Measurements from ENCODE around the gene BRAT1. TPM values are rescaled to one million over a fixed set of nuclear protein-coding genes. Genes with fewer than 3 reads are reported as not detected.

The BRAT1 gene
- total and polyA plus RNA-seq, 2 experiments from 2014 or later: 19.2 to 45.0 TPM

DNA sequence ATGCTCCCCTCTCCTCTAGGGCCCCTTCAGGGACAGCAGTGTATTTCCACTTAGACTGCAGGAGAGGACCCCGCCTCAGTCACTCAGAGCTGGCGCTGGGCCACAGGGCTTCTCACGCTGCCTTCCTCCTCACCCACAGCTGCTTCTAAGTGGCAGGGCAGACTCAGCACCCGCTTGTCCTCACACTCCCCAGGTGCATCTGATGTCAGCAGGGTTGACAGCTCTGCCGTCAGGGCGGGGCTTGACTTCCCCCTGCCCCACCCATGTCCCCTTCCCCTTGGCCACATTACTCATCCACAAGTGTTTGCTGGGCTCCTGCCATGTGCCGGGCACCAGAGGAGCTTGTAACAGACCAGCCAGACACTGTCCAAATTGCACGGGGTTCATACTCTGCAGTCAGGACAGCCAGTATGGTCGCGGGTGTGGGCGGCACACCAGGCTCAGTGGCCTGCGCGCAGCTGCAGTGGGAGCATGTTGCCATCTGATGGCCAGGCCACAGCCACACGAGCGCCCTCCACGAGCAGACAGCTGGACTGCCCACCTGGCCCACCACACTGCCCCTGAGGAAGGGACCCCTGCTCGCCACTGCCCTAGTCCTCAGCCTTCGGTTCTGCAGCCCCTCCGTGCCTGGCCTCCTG lies 47.2 kb upstream of the BRAT1 start:
- H3K79me2 ChIP-seq: no peaks in the 10 kb centered on the region
- H4K20me1 ChIP-seq (ENCODE audit: insufficient read depth, poor library complexity, severe bottlenecking): no peaks in the 10 kb centered on the region
- DNase-seq (ENCODE audit: low spot score): no peak
- WGBS (ENCODE audit: low lambda C conversion rate, missing lambda C conversion rate): 94% methylated on average over 19 of the region's 19 CpGs
- peaks cover 5% of the 10 kb centered on the region for H3K4me1 ChIP-seq (ENCODE audit: insufficient read depth)
- H3K9me3 ChIP-seq (ENCODE audit: low read depth): no peaks in the 10 kb centered on the region
- H3K27ac ChIP-seq: no peak overlapping the region
- no peak overlapping the region for H2AFZ ChIP-seq
- no peak for TF ChIP-seq EZH2 (IDR thresholded peaks at IDR 0.05; ENCODE audit: borderline replicate concordance)
- TF ChIP-seq, protein P1, sequence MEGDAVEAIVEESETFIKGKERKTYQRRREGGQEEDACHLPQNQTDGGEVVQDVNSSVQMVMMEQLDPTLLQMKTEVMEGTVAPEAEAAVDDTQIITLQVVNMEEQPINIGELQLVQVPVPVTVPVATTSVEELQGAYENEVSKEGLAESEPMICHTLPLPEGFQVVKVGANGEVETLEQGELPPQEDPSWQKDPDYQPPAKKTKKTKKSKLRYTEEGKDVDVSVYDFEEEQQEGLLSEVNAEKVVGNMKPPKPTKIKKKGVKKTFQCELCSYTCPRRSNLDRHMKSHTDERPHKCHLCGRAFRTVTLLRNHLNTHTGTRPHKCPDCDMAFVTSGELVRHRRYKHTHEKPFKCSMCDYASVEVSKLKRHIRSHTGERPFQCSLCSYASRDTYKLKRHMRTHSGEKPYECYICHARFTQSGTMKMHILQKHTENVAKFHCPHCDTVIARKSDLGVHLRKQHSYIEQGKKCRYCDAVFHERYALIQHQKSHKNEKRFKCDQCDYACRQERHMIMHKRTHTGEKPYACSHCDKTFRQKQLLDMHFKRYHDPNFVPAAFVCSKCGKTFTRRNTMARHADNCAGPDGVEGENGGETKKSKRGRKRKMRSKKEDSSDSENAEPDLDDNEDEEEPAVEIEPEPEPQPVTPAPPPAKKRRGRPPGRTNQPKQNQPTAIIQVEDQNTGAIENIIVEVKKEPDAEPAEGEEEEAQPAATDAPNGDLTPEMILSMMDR (IDR thresholded peaks at IDR 0.05; ENCODE audit: poor library complexity): no peak
- no peak for TF ChIP-seq EZH2phosphoT487 (IDR thresholded peaks at IDR 0.05; ENCODE audit: low read depth, severe bottlenecking, unreplicated experiment)
- H3K4me2 ChIP-seq: no peak overlapping the region
- no peaks in the 10 kb centered on the region for H3K27me3 ChIP-seq
- H3K36me3 ChIP-seq (replicated peaks; ENCODE audit: insufficient read depth, low read depth): no peaks in the 10 kb centered on the region
- H3K9me2 ChIP-seq (replicated peaks; ENCODE audit: insufficient read depth): no peaks in the 10 kb centered on the region
- no peak overlapping the region for H3K4me3 ChIP-seq

GRCh38 chr7:2601907-2602306 lies 46.6 kb upstream of the BRAT1 start:
- Histone ChIP-seq H3K9me2 (replicated peaks; ENCODE audit: insufficient read depth) (no peaks in the 10 kb centered on the region), H3K4me2 (no peak overlapping the region), H3K9me3 (ENCODE audit: low read depth) (no peaks in the 10 kb centered on the region), H3K36me3 (replicated peaks; ENCODE audit: insufficient read depth, low read depth) (no peaks in the 10 kb centered on the region), H3K79me2 (no peaks in the 10 kb centered on the region), H3K27ac (no peak overlapping the region), H3K4me3 (no peak overlapping the region), H2AFZ (no peak overlapping the region), H3K27me3 (no peaks in the 10 kb centered on the region), H4K20me1 (ENCODE audit: insufficient read depth, poor library complexity, severe bottlenecking) (no peaks in the 10 kb centered on the region), H3K4me1 (ENCODE audit: insufficient read depth) (peaks cover under 1% of the 10 kb centered on the region)
- 94% methylated on average over 11 of the region's 11 CpGs for WGBS (ENCODE audit: low lambda C conversion rate, missing lambda C conversion rate)
- TF ChIP-seq, protein P1 (IDR thresholded peaks at IDR 0.05; ENCODE audit: poor library complexity): no peak
- TF ChIP-seq EZH2phosphoT487 (IDR thresholded peaks at IDR 0.05; ENCODE audit: low read depth, severe bottlenecking, unreplicated experiment) (no peak), EZH2 (IDR thresholded peaks at IDR 0.05; ENCODE audit: borderline replicate concordance) (no peak)
- DNase-seq (ENCODE audit: low spot score): no peak

- 83% methylated on average over 9 of the region's 9 CpGs for WGBS (ENCODE audit: low lambda C conversion rate, missing lambda C conversion rate)
- no peaks in the 10 kb centered on the region for H3K79me2 ChIP-seq
- no peak for DNase-seq (ENCODE audit: low spot score)
- no peak overlapping the region for H2AFZ ChIP-seq
- no peaks in the 10 kb centered on the region for H3K4me1 ChIP-seq (ENCODE audit: insufficient read depth)
- no peak overlapping the region for H3K27ac ChIP-seq
- H3K36me3 ChIP-seq (replicated peaks; ENCODE audit: insufficient read depth, low read depth): no peaks in the 10 kb centered on the region
- no peak overlapping the region for H3K4me2 ChIP-seq
- H3K9me3 ChIP-seq (ENCODE audit: low read depth): no peaks in the 10 kb centered on the region
- no peaks in the 10 kb centered on the region for H3K27me3 ChIP-seq
- H3K9me2 ChIP-seq (replicated peaks; ENCODE audit: insufficient read depth): no peaks in the 10 kb centered on the region
- TF ChIP-seq EZH2phosphoT487 (IDR thresholded peaks at IDR 0.05; ENCODE audit: low read depth, severe bottlenecking, unreplicated experiment) (no peak), EZH2 (IDR thresholded peaks at IDR 0.05; ENCODE audit: borderline replicate concordance) (no peak)
- TF ChIP-seq, protein P1 (IDR thresholded peaks at IDR 0.05; ENCODE audit: poor library complexity): no peak
- H4K20me1 ChIP-seq (ENCODE audit: insufficient read depth, poor library complexity, severe bottlenecking): no peaks in the 10 kb centered on the region
- H3K4me3 ChIP-seq: no peak overlapping the region
These were observed 45.7 kb upstream of the BRAT1 start for GRCh38 chr7:2601065-2601464.

Measured in hepatocyte (in vitro differentiated cells).